HAP-1 (cell line): Measurements from ENCODE around the gene KISS1.

Source experiments
- DNase-seq, 2 experiments: peaks; one replicate each; pipeline ENCODE4 v3.0.0-alpha.2; 2016 to 2020; ENCODE audit warnings: low spot score in 2 of 2
- H3K27me3 ChIP-seq: fragments of 250-450 bp; sonication (Bioruptor Pico); 2 replicates; pipeline ENCODE4 v1.5.1; 2020; ENCODE audit warnings: low read depth, mild to moderate bottlenecking, moderate library complexity
- H3K36me3 ChIP-seq: fragments of 250-450 bp; sonication (Bioruptor Pico); replicated peaks from 2 replicates; pipeline ENCODE4 v1.5.1; 2020; ENCODE audit warnings: mild to moderate bottlenecking
- H3K4me1 ChIP-seq: fragments of 250-450 bp; sonication (Bioruptor Pico); 2 replicates; pipeline ENCODE4 v1.5.1; 2020; ENCODE audit warnings: mild to moderate bottlenecking
- H3K4me3 ChIP-seq: fragments of 250-450 bp; sonication (Bioruptor Pico); 2 replicates; pipeline ENCODE4 v1.5.1; 2020; ENCODE audit warnings: mild to moderate bottlenecking, moderate library complexity
- H3K9me3 ChIP-seq: fragments of 250-450 bp; sonication (Bioruptor Pico); 2 replicates; pipeline ENCODE4 v1.5.1; 2020; ENCODE audit warnings: mild to moderate bottlenecking, moderate library complexity
- in situ Hi-C: fragments of 300-500 bp; cut with MboI; formaldehyde crosslinking; loops from 3 replicates; pipeline ENCODE4 v1.14.3; 2020; ENCODE audit warnings: low sequenced_read_pairs, inconsistent platforms, mixed read lengths

The KISS1 gene

GRCh38 chr1:204142032-204142974 lies 54.0 kb downstream of the KISS1 start:
- Histone ChIP-seq H3K9me3 (no peaks in the 10 kb centered on the region), H3K36me3 (no peaks in the 10 kb centered on the region), H3K4me1 (no peaks in the 10 kb centered on the region), H3K27me3 (no peaks in the 10 kb centered on the region), H3K4me3 (no peak overlapping the region)
- in situ Hi-C loops: loop anchor here (25.0 kb wide), 1 partner anchor 630 kb away; no protein-coding TSS in a partner anchor
- no peak for DNase-seq

- no peak for DNase-seq
- no peaks in the 10 kb centered on the region for H3K9me3 ChIP-seq
- H3K4me1 ChIP-seq: no peaks in the 10 kb centered on the region
- in situ Hi-C loops: loop anchor here (25.0 kb wide), 1 partner anchor 629 kb away; no protein-coding TSS in a partner anchor
- no peaks in the 10 kb centered on the region for H3K36me3 ChIP-seq
- H3K4me3 ChIP-seq: no peak overlapping the region
- H3K27me3 ChIP-seq: no peaks in the 10 kb centered on the region
Observed at GRCh38 chr1:204141131-204141530, 55.2 kb downstream of the KISS1 start.
